ENCODE results near the gene TNFSF15. TPM values are rescaled to one million over a fixed set of nuclear protein-coding genes. Genes with fewer than 3 reads are reported as not detected.

The TNFSF15 gene
- total RNA-seq, 1 donor from 2014 or later, result 5.2 TPM

DNA sequence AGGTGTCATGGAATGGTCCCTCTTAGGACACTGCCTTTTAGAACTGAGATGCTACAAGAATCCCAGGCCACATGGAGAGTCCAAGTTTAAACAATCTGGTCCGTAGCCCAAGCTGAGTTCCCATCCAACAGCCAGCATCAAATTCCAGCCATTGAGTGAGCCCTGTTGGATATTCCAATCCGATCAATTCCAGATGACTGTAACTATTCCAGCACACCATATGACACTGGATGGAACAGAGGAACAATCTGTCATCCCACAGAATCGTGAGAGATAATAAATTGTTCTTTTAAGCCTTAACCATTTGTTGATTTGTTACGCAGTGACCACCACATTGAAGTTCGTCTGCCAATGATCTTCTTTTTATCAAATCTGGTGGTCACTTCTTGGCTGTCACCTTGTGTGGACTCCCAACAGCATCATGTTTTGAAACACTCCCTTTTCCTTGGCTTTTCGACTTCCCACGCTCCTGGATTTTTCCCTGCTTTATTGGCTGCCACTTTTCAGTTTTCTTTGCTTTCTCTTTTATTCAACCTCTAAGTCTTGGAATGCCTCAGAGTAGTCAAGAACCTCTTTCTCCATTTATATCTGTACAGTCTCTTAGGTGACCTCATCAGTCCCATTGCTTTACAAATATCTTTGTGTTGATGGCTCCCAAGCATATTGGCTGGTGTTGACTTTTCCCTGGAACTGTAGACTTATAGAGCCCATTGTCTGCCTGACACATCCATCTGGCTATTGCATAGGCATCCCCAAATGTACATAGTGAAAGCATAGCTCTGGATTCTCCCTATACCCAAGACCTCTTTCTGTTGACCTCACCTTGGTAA is 46.1 kb downstream of the TNFSF15 start:
- Histone ChIP-seq H3K4me3 (no peak overlapping the region), H3K9me3 (no peaks in the 10 kb centered on the region), H3K36me3 (no peaks in the 10 kb centered on the region), H3K27ac (no peak overlapping the region), H3K27me3 (ENCODE audit: low read depth) (no peaks in the 10 kb centered on the region), H3K4me1 (no peaks in the 10 kb centered on the region)
- DNase-seq (no peak), ATAC-seq (no peak)
- TF ChIP-seq, protein P1, sequence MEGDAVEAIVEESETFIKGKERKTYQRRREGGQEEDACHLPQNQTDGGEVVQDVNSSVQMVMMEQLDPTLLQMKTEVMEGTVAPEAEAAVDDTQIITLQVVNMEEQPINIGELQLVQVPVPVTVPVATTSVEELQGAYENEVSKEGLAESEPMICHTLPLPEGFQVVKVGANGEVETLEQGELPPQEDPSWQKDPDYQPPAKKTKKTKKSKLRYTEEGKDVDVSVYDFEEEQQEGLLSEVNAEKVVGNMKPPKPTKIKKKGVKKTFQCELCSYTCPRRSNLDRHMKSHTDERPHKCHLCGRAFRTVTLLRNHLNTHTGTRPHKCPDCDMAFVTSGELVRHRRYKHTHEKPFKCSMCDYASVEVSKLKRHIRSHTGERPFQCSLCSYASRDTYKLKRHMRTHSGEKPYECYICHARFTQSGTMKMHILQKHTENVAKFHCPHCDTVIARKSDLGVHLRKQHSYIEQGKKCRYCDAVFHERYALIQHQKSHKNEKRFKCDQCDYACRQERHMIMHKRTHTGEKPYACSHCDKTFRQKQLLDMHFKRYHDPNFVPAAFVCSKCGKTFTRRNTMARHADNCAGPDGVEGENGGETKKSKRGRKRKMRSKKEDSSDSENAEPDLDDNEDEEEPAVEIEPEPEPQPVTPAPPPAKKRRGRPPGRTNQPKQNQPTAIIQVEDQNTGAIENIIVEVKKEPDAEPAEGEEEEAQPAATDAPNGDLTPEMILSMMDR (IDR thresholded peaks at IDR 0.05), result no peak
- intact Hi-C loops (cut with DNase I), result no loop called here

DNA sequence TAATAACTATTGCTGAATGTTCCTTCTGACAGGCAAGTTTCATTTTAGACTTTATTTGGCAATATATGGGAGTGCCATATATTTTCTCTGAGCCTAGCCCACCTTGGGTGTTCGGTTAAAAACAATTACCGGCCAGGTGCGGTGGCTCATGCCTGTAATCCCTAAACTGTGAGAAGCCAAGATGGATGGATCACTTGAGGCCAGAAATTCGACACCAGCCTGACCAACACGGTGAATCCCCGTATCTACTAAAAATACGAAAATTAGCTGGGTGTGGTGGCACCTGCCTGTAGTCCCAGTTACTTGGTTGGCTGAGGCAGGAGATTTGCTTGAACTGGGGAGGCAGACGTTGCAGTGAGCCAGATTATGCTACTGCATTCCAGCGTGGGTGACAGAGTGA is 47.9 kb downstream of the TNFSF15 start:
- Histone ChIP-seq H3K27me3 (ENCODE audit: low read depth) (no peaks in the 10 kb centered on the region), H3K4me3 (no peak overlapping the region), H3K27ac (no peak overlapping the region), H3K36me3 (no peaks in the 10 kb centered on the region), H3K4me1 (no peaks in the 10 kb centered on the region), H3K9me3 (no peaks in the 10 kb centered on the region)
- intact Hi-C loops (cut with DNase I), result no loop called here
- TF ChIP-seq, protein P1 (IDR thresholded peaks at IDR 0.05), result no peak
- ATAC-seq, result no peak
- DNase-seq, result no peak

DNA sequence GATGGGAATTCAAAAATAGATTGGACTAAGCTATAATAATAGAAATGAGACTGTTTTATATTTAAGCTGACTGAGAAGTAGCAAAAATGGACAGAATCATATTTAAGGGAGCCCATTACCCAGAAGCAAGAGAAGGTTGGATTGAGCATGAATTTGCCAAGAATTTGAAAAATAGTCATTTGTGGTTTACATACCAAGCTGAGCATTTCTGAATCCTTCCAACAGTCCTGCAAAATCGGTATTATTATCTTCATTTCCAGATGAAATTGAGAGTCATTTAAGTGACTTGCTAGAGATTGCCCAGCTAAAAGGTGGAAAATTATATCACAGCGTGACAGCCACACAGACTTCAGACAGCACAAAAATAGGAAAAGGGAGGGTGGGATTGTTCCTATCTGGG is 48.4 kb downstream of the TNFSF15 start:
- Histone ChIP-seq H3K4me3 (no peak overlapping the region), H3K9me3 (no peaks in the 10 kb centered on the region), H3K36me3 (no peaks in the 10 kb centered on the region), H3K27me3 (ENCODE audit: low read depth) (no peaks in the 10 kb centered on the region), H3K4me1 (no peaks in the 10 kb centered on the region), H3K27ac (no peak overlapping the region)
- TF ChIP-seq, protein P1 (IDR thresholded peaks at IDR 0.05), result no peak
- DNase-seq (no peak), ATAC-seq (no peak)
- intact Hi-C loops (cut with DNase I), result no loop called here

DNA sequence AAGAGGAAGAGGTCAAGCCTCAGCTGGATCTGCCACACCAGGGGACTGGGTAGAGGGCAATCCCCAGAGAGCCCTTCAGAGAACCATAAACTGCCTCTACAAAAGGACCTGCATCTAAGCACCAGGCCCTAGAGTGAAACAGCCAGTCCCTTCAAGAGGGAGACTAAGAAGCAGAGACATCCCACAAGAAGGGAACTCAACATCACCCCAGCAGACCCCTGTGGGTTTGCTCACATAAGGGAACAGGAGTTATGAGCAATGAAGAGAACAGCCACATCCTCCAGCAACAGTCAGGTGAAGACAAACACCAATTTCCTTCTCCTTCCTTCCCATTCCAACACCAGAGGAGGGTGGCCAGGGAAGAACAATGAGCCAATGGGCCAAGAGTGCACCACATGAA is 48.9 kb downstream of the TNFSF15 start:
- intact Hi-C loops (cut with DNase I), result no loop called here
- no peaks in the 10 kb centered on the region for H3K27me3 ChIP-seq (ENCODE audit: low read depth)
- no peaks in the 10 kb centered on the region for H3K9me3 ChIP-seq
- DNase-seq (no peak), ATAC-seq (no peak)
- TF ChIP-seq, protein P1 (IDR thresholded peaks at IDR 0.05), result no peak
- no peaks in the 10 kb centered on the region for H3K36me3 ChIP-seq
- H3K27ac ChIP-seq, result no peak overlapping the region
- H3K4me3 ChIP-seq, result no peak overlapping the region
- H3K4me1 ChIP-seq, result no peaks in the 10 kb centered on the region

DNA sequence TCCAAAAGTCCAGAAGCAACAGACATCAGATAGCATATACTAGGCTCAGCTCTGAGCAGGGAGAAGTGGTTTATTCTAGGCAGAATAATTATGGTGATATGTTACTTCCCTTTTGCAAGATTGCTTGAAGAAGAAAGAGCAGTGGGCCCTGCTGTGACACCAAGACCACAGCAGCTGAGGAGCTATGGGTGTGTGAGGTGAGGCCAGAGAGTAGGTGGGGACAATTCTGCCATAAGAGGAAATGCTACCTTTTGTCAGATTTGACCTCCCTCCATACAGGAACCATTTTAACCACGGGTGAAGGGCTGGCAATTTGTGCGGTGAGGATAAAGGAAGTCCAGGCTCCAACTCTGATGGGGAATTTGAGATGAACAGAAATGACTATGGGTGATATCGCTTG is 51.3 kb downstream of the TNFSF15 start:
- no peak overlapping the region for H3K27ac ChIP-seq
- intact Hi-C loops (cut with DNase I), result no loop called here
- DNase-seq (no peak), ATAC-seq (no peak)
- no peaks in the 10 kb centered on the region for H3K9me3 ChIP-seq
- no peaks in the 10 kb centered on the region for H3K36me3 ChIP-seq
- H3K4me1 ChIP-seq, result no peaks in the 10 kb centered on the region
- TF ChIP-seq, protein P1 (IDR thresholded peaks at IDR 0.05), result no peak
- no peak overlapping the region for H3K4me3 ChIP-seq
- no peaks in the 10 kb centered on the region for H3K27me3 ChIP-seq (ENCODE audit: low read depth)
